H1 (cell line): ENCODE data around the gene PCCA. TPM values are rescaled to one million over a fixed set of nuclear protein-coding genes. Genes with fewer than 3 reads are reported as not detected.

Source experiments
- TEAD4 ChIP-seq: IDR thresholded peaks from 2 replicates; pipeline ENCODE4 v1.6.1; 2012; ENCODE audit warnings: low read depth, low read length, inconsistent platforms, mixed read lengths
- ZNF274 ChIP-seq: IDR thresholded peaks from 2 replicates; pipeline ENCODE4 v1.7.0; 2012; ENCODE audit warnings: low read length, borderline replicate concordance; ENCODE audit errors: extremely low read depth
- polyA plus RNA-seq, 7 experiments: library from polyadenylated mRNA; depleted of rRNA in 3 of 7; stranded (reverse) in 5 of 7; unstranded in 2 of 7; fragments of >200 nt in 5 of 7; fragments of 200-250 nt in 2 of 7; gene quantifications; 1 replicate in 5 of 7; 2 replicates in 1 of 7; 4 replicates in 1 of 7; pipeline versions ENCODE4 v1.2.1 to v1.2.3, GENCODE V29; 2011 to 2013; ENCODE audit warnings: missing spikeins in 2 of 7, mixed read lengths in 2 of 7
- total RNA-seq: library from RNA; stranded (reverse); fragmentation: NEBNext Ultra II Directional; extraction: Animal tissue kit (Norgen Biotek cat#: 25700); gene quantifications from 2 replicates; pipeline ENCODE4 v1.2.1, GENCODE V29; 2021
- TF ChIP-seq, protein P1 (sequence below): fragments of 300-600 bp; sonication (generic); IDR thresholded peaks from 2 replicates; pipeline ENCODE4 v1.7.1; 2012; ENCODE audit warnings: low read length, moderate library complexity, mild to moderate bottlenecking, inconsistent platforms; ENCODE audit not compliant: insufficient replicate concordance

Gene PCCA
- total and polyA plus RNA-seq, 2 of the 8 experiments (the other 6 are each of a cell fraction or from before 2014, with no cell fraction given) = 18.4 to 49.8 TPM

DNA sequence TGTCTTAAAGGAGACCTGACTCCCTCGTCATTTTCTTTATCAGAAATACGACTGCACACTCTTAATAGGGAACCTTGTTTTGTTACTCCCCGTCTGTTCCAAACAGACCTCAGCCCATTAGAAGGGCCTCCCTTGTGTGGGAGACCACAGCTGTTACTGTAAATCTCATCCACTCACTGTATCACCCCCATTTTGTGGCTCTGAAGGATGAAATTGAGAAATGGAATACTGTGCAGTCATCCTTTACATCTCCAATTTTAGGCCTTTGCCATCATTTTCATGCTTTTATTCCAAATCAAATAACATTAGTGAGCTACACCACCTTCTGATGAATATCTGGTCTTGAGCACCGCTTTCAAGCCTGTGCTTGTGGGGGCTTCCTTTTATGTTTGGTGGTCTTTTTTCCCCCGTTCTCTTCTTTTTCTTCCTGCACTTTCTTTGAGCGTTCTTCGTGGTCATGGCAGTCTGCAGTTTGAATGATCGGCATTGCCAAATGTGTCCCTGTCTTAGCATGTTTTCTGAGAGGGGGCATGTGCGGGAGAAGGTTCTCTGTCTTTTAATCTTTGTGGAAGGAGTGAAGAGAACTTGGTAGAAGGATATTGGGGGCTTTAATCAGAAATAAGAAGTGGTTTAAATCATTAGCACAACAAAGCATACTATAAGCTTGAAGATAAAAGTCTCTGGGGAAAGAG, 433.9 kb downstream of the PCCA start (continued):
- TF ChIP-seq, protein P1, sequence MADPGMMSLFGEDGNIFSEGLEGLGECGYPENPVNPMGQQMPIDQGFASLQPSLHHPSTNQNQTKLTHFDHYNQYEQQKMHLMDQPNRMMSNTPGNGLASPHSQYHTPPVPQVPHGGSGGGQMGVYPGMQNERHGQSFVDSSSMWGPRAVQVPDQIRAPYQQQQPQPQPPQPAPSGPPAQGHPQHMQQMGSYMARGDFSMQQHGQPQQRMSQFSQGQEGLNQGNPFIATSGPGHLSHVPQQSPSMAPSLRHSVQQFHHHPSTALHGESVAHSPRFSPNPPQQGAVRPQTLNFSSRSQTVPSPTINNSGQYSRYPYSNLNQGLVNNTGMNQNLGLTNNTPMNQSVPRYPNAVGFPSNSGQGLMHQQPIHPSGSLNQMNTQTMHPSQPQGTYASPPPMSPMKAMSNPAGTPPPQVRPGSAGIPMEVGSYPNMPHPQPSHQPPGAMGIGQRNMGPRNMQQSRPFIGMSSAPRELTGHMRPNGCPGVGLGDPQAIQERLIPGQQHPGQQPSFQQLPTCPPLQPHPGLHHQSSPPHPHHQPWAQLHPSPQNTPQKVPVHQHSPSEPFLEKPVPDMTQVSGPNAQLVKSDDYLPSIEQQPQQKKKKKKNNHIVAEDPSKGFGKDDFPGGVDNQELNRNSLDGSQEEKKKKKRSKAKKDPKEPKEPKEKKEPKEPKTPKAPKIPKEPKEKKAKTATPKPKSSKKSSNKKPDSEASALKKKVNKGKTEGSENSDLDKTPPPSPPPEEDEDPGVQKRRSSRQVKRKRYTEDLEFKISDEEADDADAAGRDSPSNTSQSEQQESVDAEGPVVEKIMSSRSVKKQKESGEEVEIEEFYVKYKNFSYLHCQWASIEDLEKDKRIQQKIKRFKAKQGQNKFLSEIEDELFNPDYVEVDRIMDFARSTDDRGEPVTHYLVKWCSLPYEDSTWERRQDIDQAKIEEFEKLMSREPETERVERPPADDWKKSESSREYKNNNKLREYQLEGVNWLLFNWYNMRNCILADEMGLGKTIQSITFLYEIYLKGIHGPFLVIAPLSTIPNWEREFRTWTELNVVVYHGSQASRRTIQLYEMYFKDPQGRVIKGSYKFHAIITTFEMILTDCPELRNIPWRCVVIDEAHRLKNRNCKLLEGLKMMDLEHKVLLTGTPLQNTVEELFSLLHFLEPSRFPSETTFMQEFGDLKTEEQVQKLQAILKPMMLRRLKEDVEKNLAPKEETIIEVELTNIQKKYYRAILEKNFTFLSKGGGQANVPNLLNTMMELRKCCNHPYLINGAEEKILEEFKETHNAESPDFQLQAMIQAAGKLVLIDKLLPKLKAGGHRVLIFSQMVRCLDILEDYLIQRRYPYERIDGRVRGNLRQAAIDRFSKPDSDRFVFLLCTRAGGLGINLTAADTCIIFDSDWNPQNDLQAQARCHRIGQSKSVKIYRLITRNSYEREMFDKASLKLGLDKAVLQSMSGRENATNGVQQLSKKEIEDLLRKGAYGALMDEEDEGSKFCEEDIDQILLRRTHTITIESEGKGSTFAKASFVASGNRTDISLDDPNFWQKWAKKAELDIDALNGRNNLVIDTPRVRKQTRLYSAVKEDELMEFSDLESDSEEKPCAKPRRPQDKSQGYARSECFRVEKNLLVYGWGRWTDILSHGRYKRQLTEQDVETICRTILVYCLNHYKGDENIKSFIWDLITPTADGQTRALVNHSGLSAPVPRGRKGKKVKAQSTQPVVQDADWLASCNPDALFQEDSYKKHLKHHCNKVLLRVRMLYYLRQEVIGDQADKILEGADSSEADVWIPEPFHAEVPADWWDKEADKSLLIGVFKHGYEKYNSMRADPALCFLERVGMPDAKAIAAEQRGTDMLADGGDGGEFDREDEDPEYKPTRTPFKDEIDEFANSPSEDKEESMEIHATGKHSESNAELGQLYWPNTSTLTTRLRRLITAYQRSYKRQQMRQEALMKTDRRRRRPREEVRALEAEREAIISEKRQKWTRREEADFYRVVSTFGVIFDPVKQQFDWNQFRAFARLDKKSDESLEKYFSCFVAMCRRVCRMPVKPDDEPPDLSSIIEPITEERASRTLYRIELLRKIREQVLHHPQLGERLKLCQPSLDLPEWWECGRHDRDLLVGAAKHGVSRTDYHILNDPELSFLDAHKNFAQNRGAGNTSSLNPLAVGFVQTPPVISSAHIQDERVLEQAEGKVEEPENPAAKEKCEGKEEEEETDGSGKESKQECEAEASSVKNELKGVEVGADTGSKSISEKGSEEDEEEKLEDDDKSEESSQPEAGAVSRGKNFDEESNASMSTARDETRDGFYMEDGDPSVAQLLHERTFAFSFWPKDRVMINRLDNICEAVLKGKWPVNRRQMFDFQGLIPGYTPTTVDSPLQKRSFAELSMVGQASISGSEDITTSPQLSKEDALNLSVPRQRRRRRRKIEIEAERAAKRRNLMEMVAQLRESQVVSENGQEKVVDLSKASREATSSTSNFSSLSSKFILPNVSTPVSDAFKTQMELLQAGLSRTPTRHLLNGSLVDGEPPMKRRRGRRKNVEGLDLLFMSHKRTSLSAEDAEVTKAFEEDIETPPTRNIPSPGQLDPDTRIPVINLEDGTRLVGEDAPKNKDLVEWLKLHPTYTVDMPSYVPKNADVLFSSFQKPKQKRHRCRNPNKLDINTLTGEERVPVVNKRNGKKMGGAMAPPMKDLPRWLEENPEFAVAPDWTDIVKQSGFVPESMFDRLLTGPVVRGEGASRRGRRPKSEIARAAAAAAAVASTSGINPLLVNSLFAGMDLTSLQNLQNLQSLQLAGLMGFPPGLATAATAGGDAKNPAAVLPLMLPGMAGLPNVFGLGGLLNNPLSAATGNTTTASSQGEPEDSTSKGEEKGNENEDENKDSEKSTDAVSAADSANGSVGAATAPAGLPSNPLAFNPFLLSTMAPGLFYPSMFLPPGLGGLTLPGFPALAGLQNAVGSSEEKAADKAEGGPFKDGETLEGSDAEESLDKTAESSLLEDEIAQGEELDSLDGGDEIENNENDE = no peak
- TF ChIP-seq ZNF274 (no peak), TEAD4 (no peak)
- TF ChIP-seq, all 59 proteins: peak for 0
